ENCODE data around the gene MLST8.

The MLST8 gene

DNA sequence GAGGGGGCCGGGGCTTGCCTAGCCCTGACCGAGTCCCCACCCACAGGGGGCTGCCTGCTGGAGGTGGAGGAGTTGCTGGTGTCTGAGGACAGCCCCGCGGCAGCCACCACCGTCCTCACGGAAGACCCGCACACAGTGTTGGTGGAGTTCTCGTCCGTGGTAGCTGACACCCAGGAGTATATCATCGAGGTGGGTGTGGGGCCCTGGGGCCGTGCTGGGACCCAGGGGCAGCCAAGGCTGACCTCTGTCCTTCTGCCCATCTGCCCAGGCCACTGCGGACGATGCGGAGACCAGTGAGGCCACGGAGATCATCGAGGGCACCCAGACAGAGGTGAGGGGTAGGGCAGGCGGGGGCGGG is 29.5 kb downstream of the MLST8 start:
- peaks cover 4% of the 10 kb centered on the region; the same call in 1 of the 2 replicates for H3K4me1 ChIP-seq (ENCODE audit: control insufficient read depth, insufficient read depth, low read length)
- CTCF ChIA-PET, result no interaction called here
- peaks cover 0 to 71% of the 10 kb centered on the region in 2 experiments; a peak in 1 of 3 replicates for H3K36me3 ChIP-seq (ENCODE audit: control insufficient read depth in 2 of 2, insufficient read depth in 1 of 2, low read length in 2 of 2)
- no peak overlapping the region for H3K27ac ChIP-seq (ENCODE audit: extremely low read depth, low read depth, low read length)
- no peak for TF ChIP-seq ZNF639 (tag by site-specific recombination; IDR thresholded peaks at IDR 0.05)
- TF ChIP-seq, protein P1, sequence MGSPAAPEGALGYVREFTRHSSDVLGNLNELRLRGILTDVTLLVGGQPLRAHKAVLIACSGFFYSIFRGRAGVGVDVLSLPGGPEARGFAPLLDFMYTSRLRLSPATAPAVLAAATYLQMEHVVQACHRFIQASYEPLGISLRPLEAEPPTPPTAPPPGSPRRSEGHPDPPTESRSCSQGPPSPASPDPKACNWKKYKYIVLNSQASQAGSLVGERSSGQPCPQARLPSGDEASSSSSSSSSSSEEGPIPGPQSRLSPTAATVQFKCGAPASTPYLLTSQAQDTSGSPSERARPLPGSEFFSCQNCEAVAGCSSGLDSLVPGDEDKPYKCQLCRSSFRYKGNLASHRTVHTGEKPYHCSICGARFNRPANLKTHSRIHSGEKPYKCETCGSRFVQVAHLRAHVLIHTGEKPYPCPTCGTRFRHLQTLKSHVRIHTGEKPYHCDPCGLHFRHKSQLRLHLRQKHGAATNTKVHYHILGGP (tag by site-specific recombination; IDR thresholded peaks at IDR 0.05), result no peak
- no peak for TF ChIP-seq GLI4 (tag by site-specific recombination; IDR thresholded peaks at IDR 0.05)
- no peak for TF ChIP-seq ZNF394 (tag by site-specific recombination; IDR thresholded peaks at IDR 0.05; ENCODE audit: borderline replicate concordance)
- TF ChIP-seq ZBTB48 (tag by site-specific recombination; IDR thresholded peaks at IDR 0.05), result no peak
- TF ChIP-seq ZNF513 (tag by site-specific recombination; IDR thresholded peaks at IDR 0.05), result no peak
- TF ChIP-seq ZNF350 (tag by site-specific recombination; IDR thresholded peaks at IDR 0.05), result no peak
- peak; percentile 70 for TF ChIP-seq ZNF341 (tag by site-specific recombination; IDR thresholded peaks at IDR 0.05; ENCODE audit: low read depth)
- TF ChIP-seq ZNF654 (tag by site-specific recombination; IDR thresholded peaks at IDR 0.05; ENCODE audit: low read depth), result no peak
- no peak for TF ChIP-seq ZBTB49 (tag by site-specific recombination; IDR thresholded peaks at IDR 0.05; ENCODE audit: low read depth)
- no peak for TF ChIP-seq TCF7L2 (IDR thresholded peaks at IDR 0.05; ENCODE audit: borderline replicate concordance, low read depth, low read length)
- no peak for TF ChIP-seq ZFP37 (tag by site-specific recombination; IDR thresholded peaks at IDR 0.05)
- no peak for TF ChIP-seq ZNF202 (tag by site-specific recombination; IDR thresholded peaks at IDR 0.05; ENCODE audit: borderline replicate concordance)
- peak; percentile 43 for TF ChIP-seq PATZ1 (tag by site-specific recombination; IDR thresholded peaks at IDR 0.05)
- TF ChIP-seq ZNF214 (tag by site-specific recombination; IDR thresholded peaks at IDR 0.05; ENCODE audit: borderline replicate concordance), result no peak
- no peak for TF ChIP-seq OSR2 (tag by site-specific recombination; IDR thresholded peaks at IDR 0.05)
- TF ChIP-seq BCL11B (tag by site-specific recombination; IDR thresholded peaks at IDR 0.05; ENCODE audit: low read depth), result 0 out of 2 replicates have a peak, but pooled peaks have one; percentile 24
- TF ChIP-seq ZNF274 (IDR thresholded peaks at IDR 0.05; ENCODE audit: low read length), result no peak
- no peak for TF ChIP-seq ZNF274 (tag by site-specific recombination; IDR thresholded peaks at IDR 0.05; ENCODE audit: borderline replicate concordance)
- POLR2A ChIA-PET, result interaction anchor here (0.6 to 0.8 kb wide), 2 partner anchors 20 to 80 kb away, joined by 3 to 4 read pairs; partner anchors contain the start of genes PGP and TRAF7
- no peaks in the 10 kb centered on the region for H3K9me3 ChIP-seq (ENCODE audit: control insufficient read depth, insufficient read depth, low read depth, low read length)
- H3K4me3 ChIP-seq (ENCODE audit: low read depth, low read length), result no peak overlapping the region

Data from HEK293 (cell line).